Loucy (cell line): ENCODE results near the gene CAPN8.
A peak's percentile ranks its signal among the peaks of the same experiment; 100 is the strongest.

ENCODE experiments used
- H2AFZ ChIP-seq: fragments of 200-600 bp; sonication (generic); 2 replicates; pipeline ENCODE4 v1.6.0; 2016; ENCODE audit warnings: antibody characterized with exemption, mild to moderate bottlenecking, low read length, moderate library complexity
- H3F3A ChIP-seq: fragments of 200-600 bp; 2 replicates; pipeline ENCODE4 v1.6.0; 2016; ENCODE audit warnings: antibody characterized with exemption, low read depth, mild to moderate bottlenecking
- H3K27me3 ChIP-seq: fragments of 200-600 bp; sonication (generic); 2 replicates; pipeline ENCODE4 v1.6.1; 2014; ENCODE audit warnings: low read length, mild to moderate bottlenecking; ENCODE audit not compliant: insufficient read depth, poor library complexity, severe bottlenecking
- H3K36me3 ChIP-seq: fragments of 200-600 bp; sonication (generic); 2 replicates; pipeline ENCODE4 v1.6.1; 2016; ENCODE audit warnings: low read length; ENCODE audit not compliant: insufficient read depth
- H3K4me1 ChIP-seq: fragments of 200-600 bp; sonication (generic); 2 replicates; pipeline ENCODE4 v1.5.1; 2014; ENCODE audit warnings: low read length, mild to moderate bottlenecking; ENCODE audit not compliant: insufficient read depth, poor library complexity, severe bottlenecking
- H3K4me2 ChIP-seq: fragments of 200-600 bp; sonication (generic); 2 replicates; pipeline ENCODE4 v1.6.0; 2014; ENCODE audit warnings: antibody characterized with exemption, low read length, low read depth, mild to moderate bottlenecking; ENCODE audit not compliant: poor library complexity, severe bottlenecking
- H3K4me3 ChIP-seq: fragments of 200-600 bp; sonication (generic); 2 replicates; pipeline ENCODE4 v1.5.1; 2014; ENCODE audit warnings: low read length, mild to moderate bottlenecking, mixed read lengths; ENCODE audit not compliant: poor library complexity, severe bottlenecking
- H3K79me2 ChIP-seq: fragments of 200-600 bp; sonication (generic); 2 replicates; pipeline ENCODE4 v1.6.1; 2014; ENCODE audit warnings: low read length; ENCODE audit not compliant: insufficient read depth
- H3K9ac ChIP-seq: fragments of 200-600 bp; sonication (generic); 2 replicates; pipeline ENCODE4 v1.6.0; 2014; ENCODE audit warnings: mild to moderate bottlenecking, low read depth, low read length, moderate library complexity; ENCODE audit not compliant: poor library complexity, severe bottlenecking
- H3K9me2 ChIP-seq: fragments of 200-600 bp; sonication (generic); replicated peaks from 2 replicates; pipeline ENCODE4 v1.6.1; 2016; ENCODE audit warnings: low read depth, low read length, mixed read lengths
- H3K9me3 ChIP-seq: fragments of 200-600 bp; sonication (generic); 2 replicates; pipeline ENCODE4 v1.6.1; 2014; ENCODE audit warnings: mild to moderate bottlenecking, antibody characterized with exemption, low read length, low read depth; ENCODE audit not compliant: insufficient read depth
- H4K20me1 ChIP-seq: fragments of 200-600 bp; sonication (generic); 2 replicates; pipeline ENCODE4 v1.6.0; 2014; ENCODE audit warnings: antibody characterized with exemption, low read length, mild to moderate bottlenecking; ENCODE audit not compliant: insufficient read depth, poor library complexity, severe bottlenecking
- EZH2phosphoT487 ChIP-seq: fragments of 200-600 bp; IDR thresholded peaks from 2 replicates; pipeline ENCODE4 v1.6.1; 2018; ENCODE audit warnings: antibody characterized with exemption, mild to moderate bottlenecking, moderate library complexity, borderline replicate concordance
- TF ChIP-seq, protein P1 (sequence below): fragments of 200-600 bp; sonication (generic); conservative IDR thresholded peaks from 2 replicates; pipeline ENCODE4 v1.5.1; 2014; ENCODE audit warnings: mild to moderate bottlenecking, antibody characterized with exemption, low read length

CAPN8 gene

DNA sequence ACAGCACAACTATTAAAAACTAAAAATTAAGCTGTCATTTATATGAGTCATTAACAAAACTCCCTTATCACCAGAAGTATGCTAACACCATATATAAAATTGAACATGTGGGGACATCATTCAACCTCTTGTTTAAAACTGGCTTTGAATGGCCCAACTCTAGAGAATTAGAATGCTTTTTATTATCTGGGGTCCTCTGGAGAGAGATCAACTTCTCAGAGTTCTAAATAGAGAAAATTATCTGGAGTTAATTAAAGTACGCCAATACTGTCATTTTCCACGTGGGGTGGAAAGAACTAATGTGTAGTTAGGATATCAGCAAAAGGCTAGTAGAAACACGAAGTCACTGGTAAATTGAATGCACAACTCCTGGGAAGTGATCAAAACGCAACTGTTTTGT is 25.6 kb upstream of the CAPN8 start:
- Histone ChIP-seq H3K4me1 (no peaks in the 10 kb centered on the region), H2AFZ (no peak overlapping the region), H3K79me2 (no peaks in the 10 kb centered on the region), H3K9me2 (no peaks in the 10 kb centered on the region), H3K36me3 (no peaks in the 10 kb centered on the region), H3K27me3 (no peaks in the 10 kb centered on the region), H3K4me2 (no peak overlapping the region), H3K9me3 (no peaks in the 10 kb centered on the region), H3F3A (no peaks in the 10 kb centered on the region), H4K20me1 (no peaks in the 10 kb centered on the region), H3K4me3 (no peak overlapping the region), H3K9ac (no peak overlapping the region)
- TF ChIP-seq, protein P1, sequence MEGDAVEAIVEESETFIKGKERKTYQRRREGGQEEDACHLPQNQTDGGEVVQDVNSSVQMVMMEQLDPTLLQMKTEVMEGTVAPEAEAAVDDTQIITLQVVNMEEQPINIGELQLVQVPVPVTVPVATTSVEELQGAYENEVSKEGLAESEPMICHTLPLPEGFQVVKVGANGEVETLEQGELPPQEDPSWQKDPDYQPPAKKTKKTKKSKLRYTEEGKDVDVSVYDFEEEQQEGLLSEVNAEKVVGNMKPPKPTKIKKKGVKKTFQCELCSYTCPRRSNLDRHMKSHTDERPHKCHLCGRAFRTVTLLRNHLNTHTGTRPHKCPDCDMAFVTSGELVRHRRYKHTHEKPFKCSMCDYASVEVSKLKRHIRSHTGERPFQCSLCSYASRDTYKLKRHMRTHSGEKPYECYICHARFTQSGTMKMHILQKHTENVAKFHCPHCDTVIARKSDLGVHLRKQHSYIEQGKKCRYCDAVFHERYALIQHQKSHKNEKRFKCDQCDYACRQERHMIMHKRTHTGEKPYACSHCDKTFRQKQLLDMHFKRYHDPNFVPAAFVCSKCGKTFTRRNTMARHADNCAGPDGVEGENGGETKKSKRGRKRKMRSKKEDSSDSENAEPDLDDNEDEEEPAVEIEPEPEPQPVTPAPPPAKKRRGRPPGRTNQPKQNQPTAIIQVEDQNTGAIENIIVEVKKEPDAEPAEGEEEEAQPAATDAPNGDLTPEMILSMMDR, result no peak
- TF ChIP-seq EZH2phosphoT487, result no peak

DNA sequence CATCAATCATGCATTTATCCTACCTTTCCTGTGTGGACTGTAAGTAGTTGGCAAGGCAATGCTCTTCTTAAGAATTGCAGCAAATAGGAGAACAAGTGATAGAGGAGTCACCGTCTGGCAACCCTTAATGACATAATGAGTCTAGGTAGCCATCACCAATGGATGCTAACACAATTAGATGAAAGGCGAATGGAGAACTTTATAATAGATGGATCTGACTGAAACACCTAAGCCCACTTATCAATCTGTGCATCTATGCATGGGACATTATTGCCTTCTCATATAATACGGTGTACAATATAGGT is 18.9 kb upstream of the CAPN8 start:
- Histone ChIP-seq H3K9ac (no peak overlapping the region), H3K27me3 (no peaks in the 10 kb centered on the region), H3K4me1 (no peaks in the 10 kb centered on the region), H3K9me2 (no peaks in the 10 kb centered on the region), H3F3A (no peaks in the 10 kb centered on the region), H3K4me3 (no peak overlapping the region), H4K20me1 (no peaks in the 10 kb centered on the region), H3K9me3 (no peaks in the 10 kb centered on the region), H2AFZ (no peak overlapping the region), H3K36me3 (no peaks in the 10 kb centered on the region), H3K79me2 (no peaks in the 10 kb centered on the region), H3K4me2 (no peak overlapping the region)
- TF ChIP-seq, protein P1, result peak; percentile 23
- no peak for TF ChIP-seq EZH2phosphoT487

DNA sequence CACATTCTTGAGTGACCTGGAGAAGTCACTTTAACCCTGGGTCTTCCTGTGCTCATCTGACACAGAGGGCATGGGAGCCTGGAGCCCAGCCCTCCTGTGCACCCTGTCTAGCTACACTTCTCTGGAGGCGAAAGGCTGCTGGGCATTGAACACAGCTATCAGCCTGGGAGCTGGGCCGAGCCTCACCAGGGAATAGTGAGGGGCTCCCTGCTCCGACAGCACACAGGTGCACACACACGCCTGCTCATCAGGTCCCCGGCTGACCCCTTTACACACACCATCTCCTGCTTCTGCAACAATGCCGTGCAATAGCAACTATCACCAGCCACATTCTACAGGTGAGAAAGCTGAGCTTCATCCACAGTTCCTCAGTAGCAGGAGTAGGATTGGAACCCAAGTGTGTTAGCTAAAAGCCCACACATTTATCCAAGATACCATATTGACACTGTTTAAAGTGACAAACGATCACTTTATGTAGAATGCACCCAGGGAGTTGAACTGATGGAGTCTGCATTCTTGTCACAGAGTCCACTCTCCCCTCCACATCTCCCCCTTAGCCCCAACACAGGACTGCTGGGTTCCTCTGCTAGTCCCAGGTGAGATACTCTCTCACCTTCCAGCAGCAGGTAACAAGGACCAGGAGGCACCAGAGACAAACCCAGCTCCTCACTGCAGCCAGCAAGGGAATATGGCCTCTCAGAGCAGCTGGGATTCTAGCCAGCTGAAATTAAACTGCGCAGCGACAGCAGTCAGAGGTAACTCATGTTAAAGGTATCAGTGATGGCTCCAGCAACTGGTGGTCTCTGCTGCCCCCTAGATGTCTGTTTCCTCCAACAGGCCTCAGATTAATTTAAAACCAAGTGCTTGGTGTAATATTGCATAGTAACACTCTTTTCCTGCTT is 18.3 kb upstream of the CAPN8 start:
- H3K9me2 ChIP-seq, result no peaks in the 10 kb centered on the region
- no peak overlapping the region for H2AFZ ChIP-seq
- H3K4me3 ChIP-seq, result no peak overlapping the region

More for the DNA sequence above, 18.3 kb upstream of the CAPN8 start:
- Histone ChIP-seq H3K4me1 (no peaks in the 10 kb centered on the region), H3K9ac (no peak overlapping the region), H3F3A (no peaks in the 10 kb centered on the region), H3K9me3 (no peaks in the 10 kb centered on the region), H3K36me3 (no peaks in the 10 kb centered on the region), H4K20me1 (no peaks in the 10 kb centered on the region), H3K4me2 (no peak overlapping the region), H3K27me3 (no peaks in the 10 kb centered on the region), H3K79me2 (no peaks in the 10 kb centered on the region)
- TF ChIP-seq EZH2phosphoT487, result no peak
- TF ChIP-seq, protein P1, result peak; percentile 81
